Liver (tissue), 3 donors: ENCODE data around the gene KLF18.

Experiments
- CTCF ChIP-seq: fragments of 150-350 bp; IDR thresholded peaks from 2 replicates; pipeline ENCODE4 v1.5.1; 2017; ENCODE audit warnings: improper control_type of control experiment, low read depth, low read length; ENCODE audit not compliant: missing input control
- EGR1 ChIP-seq, 2 donors: IDR thresholded peaks; 2 replicates each; pipeline ENCODE4 v1.6.1; 2016 to 2018; ENCODE audit warnings: antibody characterized with exemption in 2 of 2, low read depth in 2 of 2
- NR2F2 ChIP-seq: IDR thresholded peaks from 2 replicates; pipeline ENCODE4 v1.6.1; 2016; ENCODE audit warnings: antibody characterized with exemption
- RAD21 ChIP-seq, 2 donors: IDR thresholded peaks; 2 replicates each; pipeline ENCODE4 v1.6.1; 2016; ENCODE audit warnings: antibody characterized with exemption in 2 of 2, mild to moderate bottlenecking in 2 of 2
- REST ChIP-seq: IDR thresholded peaks from 2 replicates; pipeline ENCODE4 v1.6.1; 2016; ENCODE audit warnings: antibody characterized with exemption, mild to moderate bottlenecking
- RXRA ChIP-seq, 2 donors: IDR thresholded peaks; 2 replicates each; pipeline ENCODE4 v1.6.1; 2017 to 2018; ENCODE audit warnings: antibody characterized with exemption in 2 of 2, mild to moderate bottlenecking in 1 of 2
- SP1 ChIP-seq: IDR thresholded peaks from 2 replicates; pipeline ENCODE4 v1.6.1; 2018; ENCODE audit warnings: antibody characterized with exemption, mild to moderate bottlenecking
- TAF1 ChIP-seq: conservative IDR thresholded peaks from 2 replicates; pipeline ENCODE4 v1.6.1; 2016; ENCODE audit warnings: antibody characterized with exemption, mild to moderate bottlenecking
- YY1 ChIP-seq: IDR thresholded peaks from 2 replicates; pipeline ENCODE4 v1.6.1; 2016; ENCODE audit warnings: antibody characterized with exemption, mild to moderate bottlenecking
- donor health status: healthy.
- donor health status: healthy.

- TF ChIP-seq YY1 (no peak), CTCF (no peak), NR2F2 (no peak), REST (no peak), RAD21 (IDR thresholded peaks at IDR 0.05) (no peak), TAF1 (no peak), SP1 (no peak), RXRA (IDR thresholded peaks at IDR 0.05) (no peak), EGR1 (IDR thresholded peaks at IDR 0.05; ENCODE audit: low read depth in 2 of 2) (no peak)
These were observed 40.1 kb downstream of the KLF18 start for GRCh38 chr1:44101328-44101727.
